AG04450 (cell line): Measurements from ENCODE around the gene CRYGN. TPM values are rescaled to one million over a fixed set of nuclear protein-coding genes. Genes with fewer than 3 reads are reported as not detected.

Source experiments
- CTCF ChIA-PET: fragments of 300-600, 350-600 bp; formaldehyde crosslinking; extraction: SDS; loops from one replicate; lab custom pipeline; 2022; ENCODE audit warnings: antibody characterized with exemption, inconsistent platforms; lab: Charles Lee
- POLR2A ChIA-PET: fragments of 350-600 bp; formaldehyde crosslinking; extraction: SDS; loops from one replicate; lab custom pipeline; 2021; ENCODE audit warnings: antibody characterized with exemption, inconsistent platforms; lab: Yijun Ruan, JAX
- DNase-seq: peaks from one replicate; pipeline ENCODE4 v3.0.0-alpha.2; 2011; ENCODE audit warnings: low read depth, low spot score
- H3K27ac ChIP-seq: one replicate; pipeline ENCODE4 v1.5.1; 2012; ENCODE audit warnings: low read depth, low read length, control low read depth
- H3K27me3 ChIP-seq: one replicate; pipeline ENCODE4 v1.6.0; 2012; ENCODE audit warnings: low read length; ENCODE audit not compliant: control insufficient read depth, insufficient read depth
- H3K4me3 ChIP-seq: 2 replicates; pipeline ENCODE4 v1.5.1; 2011; ENCODE audit warnings: mild to moderate bottlenecking, low read depth, low read length, control low read depth
- H3K9me3 ChIP-seq: 2 replicates; pipeline ENCODE4 v1.5.1; 2012; ENCODE audit warnings: low read length; ENCODE audit not compliant: control insufficient read depth, insufficient read depth
- CTCF ChIP-seq: IDR thresholded peaks from 2 replicates; pipeline ENCODE4 v1.5.1; 2011; ENCODE audit warnings: low read depth, low read length, control low read depth, inconsistent platforms
- polyA plus RNA-seq: library from polyadenylated mRNA; depleted of rRNA; stranded (reverse); fragments of >200 nt; gene quantifications from 2 replicates; pipeline ENCODE4 v1.2.3, GENCODE V29; 2011

CRYGN gene
- polyA plus RNA-seq, 1 experiment, result not detected

- DNase-seq, result no peak
- Histone ChIP-seq H3K9me3 (no peaks in the 10 kb centered on the region; the same call in 1 of the 2 replicates), H3K4me3 (no peak overlapping the region), H3K27me3 (peaks cover 4% of the 10 kb centered on the region), H3K27ac (no peak overlapping the region)
- no peak for TF ChIP-seq CTCF
- CTCF ChIA-PET, result interaction anchor here (0.6 to 4.1 kb wide), 10 partner anchors 11 to 308 kb away, joined by 3 to 109 read pairs (median 29); partner anchors contain the start of genes CRYGN and RHEB
- POLR2A ChIA-PET, result no interaction called here
Measured at GRCh38 chr7:151449990-151450389, 10.0 kb upstream of the CRYGN start.

- no peak overlapping the region for H3K27ac ChIP-seq
- peak; percentile 77 for TF ChIP-seq CTCF
- peak overlapping the region; percentile 51 for H3K4me3 ChIP-seq
- no peaks in the 10 kb centered on the region; the same call in 1 of the 2 replicates for H3K9me3 ChIP-seq
- no peak for DNase-seq
- POLR2A ChIA-PET, result interaction anchor here (0.6 to 2.1 kb wide), 5 partner anchors 12 to 327 kb away, joined by 3 to 17 read pairs (median 3); no protein-coding TSS in a partner anchor
- CTCF ChIA-PET, result interaction anchor here (0.6 to 4.1 kb wide), 43 partner anchors 8 to 325 kb away, joined by 3 to 109 read pairs (median 5); partner anchors contain the start of genes CRYGN, NUB1 and RHEB
- H3K27me3 ChIP-seq, result peaks cover 4% of the 10 kb centered on the region
Measured at GRCh38 chr7:151448261-151449252, 8.6 kb upstream of the CRYGN start.

GRCh38 chr7:151447901-151448260, 7.9 kb upstream of the CRYGN start:
- no peak for DNase-seq
- ChIA-PET POLR2A (interaction anchor here (0.6 to 2.1 kb wide), 5 partner anchors 12 to 327 kb away, joined by 3 to 17 read pairs (median 3); no protein-coding TSS in a partner anchor), CTCF (interaction anchor here (0.6 to 4.1 kb wide), 24 partner anchors 9 to 310 kb away, joined by 3 to 109 read pairs (median 6); partner anchors contain the start of gene CRYGN)
- no peak overlapping the region for H3K27ac ChIP-seq
- no peaks in the 10 kb centered on the region; the same call in 1 of the 2 replicates for H3K9me3 ChIP-seq
- no peak for TF ChIP-seq CTCF
- peak overlapping the region; percentile 51 for H3K4me3 ChIP-seq
- peaks cover 4% of the 10 kb centered on the region for H3K27me3 ChIP-seq

DNA sequence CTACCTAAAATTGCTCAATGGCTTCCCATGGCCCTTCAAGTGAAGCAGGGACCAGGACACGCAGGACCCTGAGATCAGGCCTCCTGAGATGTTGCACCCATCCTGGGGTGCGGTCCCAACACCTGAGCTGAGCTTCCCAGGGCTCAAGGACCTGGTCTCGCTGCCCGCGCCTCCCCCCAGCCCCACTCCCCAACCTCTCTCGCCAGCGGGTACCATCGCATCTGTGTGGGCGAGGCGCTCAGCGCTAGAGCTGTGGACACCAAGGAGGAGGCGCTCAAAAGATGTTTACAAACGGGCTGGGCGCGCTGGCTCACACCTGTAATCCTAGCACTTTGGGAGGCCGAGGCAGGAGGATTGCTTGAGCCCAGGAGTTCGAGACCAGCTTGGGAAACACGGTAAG, 7.4 kb upstream of the CRYGN start:
- no peak for TF ChIP-seq CTCF
- no peak for DNase-seq
- Histone ChIP-seq H3K27me3 (peaks cover 4% of the 10 kb centered on the region), H3K4me3 (no peak overlapping the region), H3K9me3 (no peaks in the 10 kb centered on the region; the same call in 1 of the 2 replicates), H3K27ac (no peak overlapping the region)
- POLR2A ChIA-PET, result interaction anchor here (0.7 to 2.1 kb wide), 2 partner anchors 80 to 176 kb away, joined by 8 to 17 read pairs; no protein-coding TSS in a partner anchor
- CTCF ChIA-PET, result interaction anchor here (0.9 to 4.1 kb wide), 8 partner anchors 9 to 203 kb away, joined by 3 to 109 read pairs (median 29); partner anchors contain the start of gene CRYGN
